ENCODE data around the gene MYH15.

GRCh38 chr3:108380128-108380795 lies 130.1 kb downstream of the MYH15 start:
- TF ChIP-seq SUZ12 (IDR thresholded peaks at IDR 0.05) (no peak), SP1 (IDR thresholded peaks at IDR 0.05) (no peak), BHLHE40 (IDR thresholded peaks at IDR 0.05; ENCODE audit: borderline replicate concordance) (no peak), FOXK2 (IDR thresholded peaks at IDR 0.05) (no peak), HDGF (IDR thresholded peaks at IDR 0.05; ENCODE audit: borderline replicate concordance) (no peak), CTBP1 (IDR thresholded peaks at IDR 0.05; ENCODE audit: borderline replicate concordance) (no peak), PKNOX1 (IDR thresholded peaks at IDR 0.05) (no peak), FOXA1 (IDR thresholded peaks at IDR 0.05) (no peak), NFRKB (IDR thresholded peaks at IDR 0.05) (no peak), L3MBTL2 (conservative IDR thresholded peaks at IDR 0.05) (no peak)
